HG02623 (cell line): ENCODE results near the gene NDST1.
A peak's percentile ranks its signal among the peaks of the same experiment; 100 is the strongest.

Source experiments
- ATAC-seq: cut with Tn5 transposase; IDR thresholded peaks from one replicate; pipeline ENCODE4 v1.9.1; 2021; ENCODE audit warnings: moderate library complexity; ENCODE audit not compliant: unreplicated experiment

Gene NDST1

DNA sequence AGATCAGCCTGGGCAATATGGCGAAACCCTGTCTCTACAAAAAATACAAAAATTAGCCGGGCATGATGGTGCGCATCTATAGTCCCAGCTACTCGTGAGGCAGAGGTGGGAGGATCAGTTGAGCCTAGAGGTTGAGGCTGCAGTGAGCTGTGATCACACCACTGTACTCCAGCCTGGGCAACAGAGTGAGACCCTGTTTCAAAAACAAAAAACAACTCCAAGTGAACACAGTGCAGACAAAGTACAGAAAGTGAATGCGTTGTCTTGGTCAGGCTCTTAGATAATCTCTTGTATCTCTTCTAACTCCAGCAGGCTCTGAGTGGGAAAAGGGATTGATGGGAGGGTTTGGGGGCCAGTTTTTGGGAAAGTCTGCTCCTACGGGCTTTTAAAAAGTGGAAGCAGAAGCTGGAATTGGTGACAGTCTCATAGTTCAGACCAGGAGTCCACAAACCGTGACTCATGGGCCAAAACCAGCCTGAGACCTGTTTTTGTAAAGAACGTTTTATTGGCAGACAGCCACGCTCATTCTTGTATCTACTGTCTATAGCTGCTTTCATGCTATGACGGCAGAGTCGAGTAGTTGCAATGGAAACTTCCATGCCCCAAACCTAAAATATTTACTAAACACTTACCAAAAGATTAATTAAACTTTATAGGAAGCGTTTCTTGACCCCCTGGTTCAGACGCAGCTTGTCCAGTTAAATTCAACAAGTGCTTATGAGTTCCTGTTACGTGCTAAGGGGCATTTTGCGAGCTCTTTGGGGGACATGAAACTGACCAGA lies 32.9 kb downstream of the NDST1 start:
- no peak for ATAC-seq

DNA sequence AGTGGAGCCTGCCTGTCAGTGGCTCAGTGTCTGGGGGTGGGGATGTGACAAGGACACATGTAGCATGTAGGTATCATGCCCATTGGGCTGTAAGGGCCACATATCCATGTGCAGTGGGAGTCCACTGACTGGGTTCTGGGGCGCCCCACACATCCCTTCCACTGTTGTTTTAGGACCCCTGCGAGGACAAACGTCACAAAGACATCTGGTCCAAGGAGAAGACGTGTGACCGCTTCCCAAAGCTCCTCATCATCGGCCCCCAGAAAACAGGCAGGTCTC lies 33.4 kb downstream of the NDST1 start:
- no peak for ATAC-seq

DNA sequence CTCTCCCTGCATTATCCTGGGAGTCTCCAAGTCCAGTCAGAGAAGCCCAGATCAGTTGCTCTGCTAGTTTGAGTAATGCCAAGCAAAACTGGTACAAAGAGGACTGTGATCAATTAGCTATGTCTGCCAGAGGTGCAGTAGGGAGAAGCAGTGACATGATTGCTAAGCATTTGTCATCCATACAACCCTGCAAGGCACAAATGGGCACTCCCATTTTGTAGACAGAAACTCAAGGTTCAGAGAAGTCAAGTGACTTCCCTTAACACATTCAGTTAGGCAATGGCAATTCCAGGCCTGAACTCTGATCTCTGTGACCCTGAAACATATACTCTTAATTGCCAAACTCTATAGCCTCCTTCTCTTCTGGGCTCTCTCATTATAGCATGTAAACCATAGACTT lies 34.0 kb downstream of the NDST1 start:
- no peak for ATAC-seq

DNA sequence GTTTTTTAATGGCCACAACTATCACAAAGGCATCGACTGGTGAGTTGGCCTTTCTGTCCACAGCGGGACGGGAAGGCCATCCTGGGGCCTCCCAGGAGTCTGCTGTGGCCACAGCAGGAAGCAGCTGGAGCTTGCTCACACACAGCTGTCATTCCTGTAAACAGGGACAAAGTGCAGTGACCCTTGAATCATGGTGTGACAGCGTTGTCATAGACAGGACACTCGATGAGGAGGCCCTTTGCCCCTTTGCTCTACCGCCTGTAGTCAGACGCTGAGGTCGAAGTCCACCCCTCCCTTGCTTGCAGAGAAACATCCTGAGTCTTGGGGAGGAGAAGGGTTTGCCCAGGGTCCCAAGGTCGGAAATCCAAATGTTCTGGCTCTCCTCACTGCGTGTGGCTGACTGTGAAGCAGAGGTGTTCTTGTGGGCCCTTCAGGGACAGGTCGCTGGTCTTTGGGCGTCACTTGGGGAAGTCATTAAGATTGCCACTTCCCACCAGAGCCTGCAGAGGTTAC lies 35.1 kb downstream of the NDST1 start:
- ATAC-seq: no peak

DNA sequence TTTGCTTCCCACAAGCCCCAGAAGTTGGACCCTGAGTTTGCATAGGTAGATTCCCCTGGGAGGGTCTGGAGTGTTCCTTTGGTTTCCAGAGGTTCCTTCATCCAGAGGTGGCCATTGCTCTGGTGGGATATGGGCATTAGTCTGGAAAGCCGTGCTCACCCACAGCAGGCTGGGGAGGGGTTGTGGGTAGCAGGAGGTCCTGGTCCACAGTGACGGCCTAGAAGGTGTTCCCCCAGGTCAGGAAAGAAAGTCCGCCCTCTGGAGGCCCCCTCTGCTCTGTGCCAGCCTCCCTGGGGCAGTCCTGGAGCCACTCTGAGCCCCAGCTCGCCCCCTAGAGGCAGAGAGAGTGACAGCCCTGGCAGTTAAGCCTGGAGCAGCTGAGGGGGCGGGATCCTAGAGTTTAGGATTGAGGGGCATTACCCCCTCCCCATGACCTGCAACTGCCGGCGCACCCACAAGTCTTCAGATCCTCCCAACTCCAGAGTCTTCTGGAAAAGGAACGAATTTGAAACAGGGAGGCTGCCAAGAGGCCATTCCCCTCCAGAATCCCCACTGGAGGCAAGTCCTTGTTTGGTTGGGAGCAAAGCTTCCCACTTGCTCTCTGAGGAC lies 36.8 kb downstream of the NDST1 start:
- ATAC-seq: peak; percentile 89

DNA sequence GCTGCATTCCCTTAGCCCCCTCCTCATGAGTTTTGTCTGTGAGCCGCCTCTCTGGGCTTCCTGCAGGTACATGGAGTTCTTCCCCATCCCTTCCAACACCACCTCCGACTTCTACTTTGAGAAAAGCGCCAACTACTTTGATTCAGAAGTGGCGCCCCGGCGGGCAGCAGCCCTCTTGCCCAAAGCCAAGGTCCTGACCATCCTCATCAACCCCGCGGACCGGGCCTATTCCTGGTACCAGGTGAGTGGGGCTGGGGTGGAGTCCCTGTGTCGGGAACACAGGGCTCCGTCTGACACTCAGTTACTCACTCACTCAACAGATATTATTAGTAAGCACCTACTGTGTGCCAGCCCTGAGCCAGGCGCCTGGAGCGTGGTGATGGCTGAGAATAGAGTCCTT lies 37.3 kb downstream of the NDST1 start:
- ATAC-seq: no peak

DNA sequence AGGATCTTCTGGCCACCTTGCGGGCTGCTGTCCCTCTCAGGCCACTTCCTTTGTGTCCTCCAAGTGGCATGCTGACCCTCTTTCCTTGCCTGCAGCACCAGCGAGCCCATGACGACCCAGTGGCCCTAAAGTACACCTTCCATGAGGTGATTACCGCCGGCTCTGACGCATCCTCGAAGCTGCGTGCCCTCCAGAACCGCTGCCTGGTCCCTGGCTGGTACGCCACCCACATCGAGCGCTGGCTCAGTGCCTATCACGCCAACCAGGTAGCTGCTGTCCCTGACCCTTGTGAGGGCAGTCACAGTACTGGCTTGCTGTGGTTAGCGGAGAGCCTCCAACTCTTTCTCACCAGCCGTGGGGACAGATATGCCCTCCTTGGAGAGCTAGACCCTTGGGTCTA lies 40.2 kb downstream of the NDST1 start:
- ATAC-seq: no peak

DNA sequence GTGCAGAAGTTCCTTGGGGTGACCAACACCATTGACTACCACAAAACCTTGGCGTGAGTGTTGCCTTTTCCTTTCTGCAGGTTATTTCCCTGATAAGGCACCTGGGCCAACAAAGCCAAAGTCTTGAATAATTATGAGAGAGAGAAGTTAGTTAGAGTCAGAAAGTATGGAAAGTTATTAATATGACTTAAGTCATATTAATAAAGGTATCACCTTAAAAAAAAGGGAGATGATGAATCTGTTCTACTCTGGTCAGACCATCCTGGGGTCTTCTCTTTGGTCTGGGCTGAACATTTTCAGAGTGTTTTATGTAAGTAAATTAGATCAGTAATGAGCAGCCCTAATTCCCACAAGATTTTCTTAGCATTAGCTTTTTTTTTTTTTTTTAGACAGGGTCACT lies 41.8 kb downstream of the NDST1 start:
- no peak for ATAC-seq

DNA sequence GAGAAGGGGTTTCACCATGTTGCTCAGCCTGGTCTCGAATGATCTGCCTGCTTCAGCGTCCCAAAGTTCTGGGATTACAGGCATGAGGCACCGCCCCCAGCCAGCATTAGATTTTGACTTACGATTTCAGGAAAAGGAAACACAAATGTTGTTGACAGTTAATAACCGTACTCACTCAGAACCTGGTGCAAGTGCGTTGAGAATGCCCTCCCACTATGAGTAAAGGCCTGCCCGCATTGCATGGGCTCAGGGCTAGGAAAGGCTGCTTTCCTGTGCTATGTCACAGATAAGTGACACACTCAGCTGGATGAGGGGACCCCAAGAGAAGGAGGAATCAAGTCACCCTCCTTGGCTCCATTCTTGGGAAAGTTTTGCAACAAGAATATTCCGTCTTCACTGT lies 42.4 kb downstream of the NDST1 start:
- ATAC-seq: no peak

DNA sequence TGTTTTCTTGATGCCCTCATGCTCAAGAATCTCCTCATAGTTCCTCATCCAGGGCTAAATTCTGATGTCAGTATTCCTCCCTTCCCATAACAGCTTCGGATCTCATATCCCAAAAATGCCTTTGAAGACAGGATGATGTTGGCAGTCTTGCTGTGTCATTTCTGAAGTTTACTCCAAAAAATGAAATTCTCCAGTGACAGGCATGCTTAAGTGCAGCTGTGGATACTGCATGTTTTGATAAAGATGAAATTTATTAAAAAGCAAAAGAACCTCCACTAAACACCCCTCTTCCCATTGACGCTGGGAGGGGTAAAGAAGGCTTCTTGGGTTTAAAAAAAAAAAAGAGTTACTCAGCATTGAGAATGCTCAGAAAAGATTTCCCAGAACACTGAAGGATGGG lies 43.1 kb downstream of the NDST1 start:
- ATAC-seq: no peak

DNA sequence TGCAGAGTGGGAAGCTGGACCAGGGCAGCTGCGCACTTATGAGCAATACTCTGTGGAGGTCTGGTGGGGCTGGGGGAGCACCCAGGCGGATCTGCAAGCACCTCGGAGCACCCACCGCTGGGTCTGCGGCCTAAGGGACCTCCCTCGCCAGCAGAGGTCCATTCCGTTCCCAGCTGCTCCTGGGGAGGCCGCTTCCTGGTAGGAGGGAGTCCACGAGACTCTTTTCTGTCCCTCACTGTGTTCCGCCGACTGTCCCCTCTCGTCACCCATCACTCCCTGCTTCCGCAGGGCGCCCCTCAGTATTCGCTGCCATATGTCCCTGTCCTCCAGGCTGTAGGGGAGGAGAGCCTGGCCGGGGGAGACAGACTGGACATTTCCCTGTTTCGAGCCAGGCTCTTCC lies 45.5 kb downstream of the NDST1 start:
- ATAC-seq: no peak

DNA sequence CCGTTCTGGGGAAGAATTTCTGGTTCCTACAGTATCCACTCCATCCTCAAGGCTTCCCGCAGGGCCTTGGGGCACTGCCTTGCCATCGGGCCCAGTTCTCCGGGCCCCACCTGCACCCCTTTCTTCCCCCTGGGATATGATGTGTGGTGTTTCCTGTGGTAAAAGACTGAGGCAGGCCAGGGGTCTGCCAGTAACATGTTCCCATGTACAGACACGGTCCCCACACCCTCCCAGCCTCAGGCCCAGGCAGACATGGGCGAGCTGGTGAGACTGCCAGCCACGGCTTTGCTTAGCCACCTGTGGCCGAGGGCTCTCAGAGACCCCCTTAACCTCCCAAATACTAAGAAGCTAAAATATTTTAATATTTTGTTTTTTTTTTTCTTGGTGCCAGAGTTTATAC lies 46.0 kb downstream of the NDST1 start:
- no peak for ATAC-seq

DNA sequence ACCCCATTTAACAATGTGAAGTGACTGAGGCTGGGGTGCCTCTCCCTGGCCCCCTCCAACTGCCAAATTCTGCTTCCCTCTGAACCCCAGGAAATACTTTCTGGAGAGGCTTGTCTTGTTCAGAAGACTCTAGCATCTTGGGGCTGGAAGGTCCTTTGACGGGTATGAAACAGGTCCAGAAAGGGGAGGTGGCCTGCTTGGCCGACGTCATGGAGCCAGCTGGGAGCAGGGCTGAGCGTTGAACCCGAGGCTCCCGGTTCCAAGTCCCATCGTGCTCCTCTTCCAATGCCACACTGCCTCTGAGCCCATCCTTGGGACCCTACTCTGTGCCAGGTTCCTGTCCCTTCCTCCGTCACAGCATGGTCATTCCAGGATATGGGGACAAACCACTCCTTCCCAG lies 46.9 kb downstream of the NDST1 start:
- ATAC-seq: no peak

DNA sequence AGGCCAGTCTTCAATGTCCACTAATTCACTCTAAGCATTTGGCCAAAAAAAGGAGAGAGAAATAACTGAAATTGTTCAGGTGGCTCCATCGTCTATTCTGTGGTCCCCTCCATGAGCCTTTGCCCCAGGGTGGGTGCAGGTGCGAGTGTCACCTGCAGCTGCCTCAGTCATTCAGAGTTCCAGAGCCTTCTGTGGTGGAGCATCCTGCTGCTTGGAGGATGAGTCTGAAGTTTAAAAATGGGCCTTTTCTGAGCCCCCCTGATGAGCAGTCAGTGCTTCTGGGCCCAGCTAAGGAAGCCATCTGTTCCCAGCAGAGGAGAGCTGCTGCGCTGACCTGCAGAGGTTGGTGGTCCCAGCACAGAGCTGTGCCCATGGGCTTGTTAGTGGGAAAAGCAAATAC lies 48.2 kb downstream of the NDST1 start:
- no peak for ATAC-seq

DNA sequence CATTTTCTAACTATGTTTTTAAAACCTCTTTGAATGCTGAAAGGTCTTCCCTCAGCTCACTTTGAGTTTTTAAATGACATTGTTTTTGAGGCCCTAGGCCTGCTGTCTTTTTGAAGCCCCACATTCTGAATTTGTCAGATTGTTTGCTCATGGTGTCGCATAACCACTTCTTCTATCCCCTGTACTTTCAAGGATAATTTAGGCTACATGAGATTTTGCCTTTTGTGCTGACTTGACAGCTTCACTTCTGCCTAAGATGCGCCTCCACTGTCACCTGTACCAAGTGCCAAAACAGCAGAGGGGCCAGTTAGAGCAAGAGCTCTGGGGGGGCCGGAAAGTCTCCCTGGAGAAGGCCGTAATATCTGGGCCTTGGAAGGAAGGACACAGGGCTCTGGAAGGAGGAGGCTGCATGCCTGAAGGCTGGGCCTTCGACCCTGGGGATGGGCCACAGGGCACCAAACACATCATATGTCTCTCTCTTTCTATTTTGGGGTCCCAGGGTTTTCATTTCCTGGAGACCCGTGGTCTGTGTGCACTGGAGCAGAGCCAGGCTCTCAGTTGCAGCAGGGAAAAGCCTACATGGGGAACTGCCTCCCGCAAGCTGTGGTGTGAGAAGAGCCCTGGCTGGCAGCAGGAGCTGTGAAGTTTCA lies 49.1 kb downstream of the NDST1 start:
- no peak for ATAC-seq

DNA sequence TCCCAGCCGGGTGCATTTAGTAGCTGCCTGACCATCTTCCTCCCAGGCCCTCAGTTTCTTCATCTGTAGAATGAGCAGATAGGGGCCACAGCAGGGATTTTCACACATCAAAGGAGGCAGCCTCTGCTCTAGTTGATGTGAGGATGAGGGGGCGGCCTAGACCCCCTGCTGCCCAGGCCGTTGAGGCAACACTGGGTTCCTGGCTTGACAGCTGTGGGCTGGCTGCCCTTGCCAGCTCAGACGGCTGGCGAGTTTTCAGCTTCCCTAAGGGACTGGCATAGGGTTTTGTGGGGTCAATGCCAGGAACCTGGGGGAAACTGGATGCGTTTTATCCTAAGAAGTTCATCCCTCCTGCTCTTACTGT lies 49.6 kb downstream of the NDST1 start:
- ATAC-seq: no peak

DNA sequence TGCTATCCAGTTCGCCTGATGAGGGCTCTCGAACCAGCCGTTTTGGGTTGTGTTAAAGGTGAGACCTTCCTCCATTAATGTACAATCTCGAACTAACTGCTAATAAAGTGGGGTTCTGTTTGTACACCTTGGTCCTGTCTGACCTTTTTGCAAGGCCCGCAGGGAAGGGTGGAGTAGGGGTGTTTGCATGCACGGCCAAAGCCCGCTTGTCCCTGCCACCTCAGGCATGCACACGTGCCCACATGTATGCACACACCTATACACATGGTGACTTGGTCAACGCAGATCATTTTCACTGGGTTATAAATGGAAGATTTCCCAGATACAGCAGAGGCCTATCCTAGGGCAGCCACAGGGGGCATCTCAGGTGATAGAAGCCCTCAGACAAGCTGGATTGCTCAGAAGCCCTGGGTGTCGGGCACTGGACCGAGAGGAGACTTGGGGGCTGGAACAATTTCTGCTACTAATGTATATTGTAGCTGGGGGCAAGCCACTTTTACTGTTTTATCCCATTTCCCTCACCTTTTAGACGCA lies 50.2 kb downstream of the NDST1 start:
- ATAC-seq: no peak

DNA sequence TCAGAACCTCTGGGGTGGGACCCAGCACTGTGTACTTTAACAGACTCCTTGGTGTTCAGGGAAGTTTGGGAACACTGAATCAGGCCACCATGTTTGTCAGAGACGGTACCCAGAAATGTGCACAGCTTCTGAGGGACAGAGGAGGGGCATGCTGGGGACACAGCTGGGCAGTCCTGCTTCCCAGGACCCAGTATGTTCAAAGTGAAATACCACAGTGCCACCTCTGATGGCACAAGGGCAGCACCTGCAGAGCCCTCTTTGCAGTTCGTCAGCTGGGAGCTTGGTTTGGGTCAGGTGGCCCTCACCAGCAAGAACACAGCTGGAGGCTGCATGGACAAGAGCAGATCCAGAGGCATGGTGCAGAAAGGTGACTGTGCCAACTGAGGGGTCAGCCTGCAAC lies 51.2 kb downstream of the NDST1 start:
- ATAC-seq: no peak

DNA sequence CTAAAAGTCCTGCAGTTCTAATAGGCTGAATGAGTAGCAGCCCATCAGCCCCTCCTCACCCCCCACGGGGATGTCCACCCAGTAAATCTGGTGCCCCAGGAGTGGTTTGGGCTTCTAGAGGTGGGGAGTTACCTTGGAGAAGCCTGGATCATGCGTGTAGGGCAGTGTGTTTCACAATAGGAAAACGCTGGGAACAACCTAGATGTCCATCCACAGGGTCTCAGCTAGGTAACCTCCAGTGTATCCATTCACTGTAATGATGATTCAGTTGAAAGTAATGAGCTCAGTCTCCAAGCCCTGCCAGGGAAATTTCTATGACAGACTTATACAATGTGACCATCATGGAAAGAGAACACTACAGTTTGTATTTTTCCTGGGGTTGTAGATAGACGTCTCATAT lies 51.8 kb downstream of the NDST1 start:
- ATAC-seq: no peak

DNA sequence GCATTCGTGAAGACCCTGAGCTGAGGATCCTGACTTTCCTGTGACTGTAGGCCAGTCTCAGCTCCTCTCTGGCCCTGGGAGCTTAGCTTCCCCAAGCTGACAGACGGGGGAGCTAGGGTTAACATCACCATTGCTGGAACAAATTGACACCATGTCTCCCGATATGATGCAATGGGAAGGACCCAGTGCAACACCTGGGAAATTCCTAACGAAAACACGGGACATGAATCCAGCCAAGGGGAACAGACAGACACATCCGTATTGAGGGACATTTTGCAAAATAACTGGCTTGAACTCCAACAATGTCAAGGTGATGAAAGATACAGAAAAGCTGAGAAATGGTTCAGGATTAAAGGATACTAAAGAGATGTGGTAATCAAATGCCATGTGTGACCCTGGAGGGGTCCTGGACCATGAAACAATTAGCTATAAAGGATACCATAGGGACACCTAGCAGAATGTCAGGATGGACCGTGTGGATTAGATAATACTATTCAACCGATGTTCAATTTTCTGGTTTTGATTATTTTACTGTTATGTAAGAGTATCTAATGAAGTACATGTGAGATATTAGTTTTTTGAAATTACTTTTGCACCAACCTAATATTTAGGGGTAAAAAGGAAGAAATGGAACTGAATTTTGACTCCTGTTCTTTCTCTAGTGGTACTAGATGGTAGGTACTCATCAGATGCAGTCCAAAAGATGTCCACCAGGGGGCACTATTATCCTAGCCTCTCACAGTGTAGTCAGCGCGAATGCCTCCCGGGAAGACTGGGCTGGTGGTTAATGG lies 52.7 kb downstream of the NDST1 start:
- ATAC-seq: peak; percentile 81

DNA sequence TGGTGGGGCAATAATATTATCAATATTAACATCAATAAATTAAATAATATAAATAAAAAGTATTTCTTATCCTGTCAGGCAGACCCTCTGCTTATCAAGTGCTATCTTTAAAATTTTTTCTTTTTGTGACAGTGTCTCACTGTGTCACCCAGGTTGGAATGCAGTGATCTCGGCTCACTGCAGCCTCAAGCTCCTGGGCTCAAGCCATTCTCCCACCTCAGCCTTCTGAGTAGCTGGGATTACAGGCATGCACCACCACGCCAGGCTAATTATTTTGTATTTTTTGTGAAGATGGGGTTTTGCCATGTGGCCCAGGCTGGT lies 53.2 kb downstream of the NDST1 start:
- no peak for ATAC-seq
